Suprapubic skin (tissue), 4 donors: ENCODE results near the gene SPPL3. TPM values are rescaled to one million over a fixed set of nuclear protein-coding genes. Genes with fewer than 3 reads are reported as not detected.

Experiments used
- DNase-seq, 2 donors: peaks; one replicate each; pipeline ENCODE4 v3.0.0-alpha.2; 2019; ENCODE audit warnings: low spot score in 2 of 2
- H3K27ac ChIP-seq: fragments of 200-600 bp; sonication (generic); one replicate; pipeline ENCODE4 v1.5.1; 2019
- H3K27me3 ChIP-seq: fragments of 200-600 bp; sonication (generic); one replicate; pipeline ENCODE4 v1.5.1; 2019
- H3K36me3 ChIP-seq: fragments of 200-600 bp; sonication (generic); one replicate; pipeline ENCODE4 v1.5.1; 2019
- H3K4me1 ChIP-seq: fragments of 200-600 bp; sonication (generic); one replicate; pipeline ENCODE4 v1.5.1; 2019
- H3K4me3 ChIP-seq: fragments of 200-600 bp; sonication (generic); one replicate; pipeline ENCODE4 v1.5.1; 2019; ENCODE audit warnings: mild to moderate bottlenecking
- H3K9me3 ChIP-seq: fragments of 200-600 bp; sonication (generic); one replicate; pipeline ENCODE4 v1.5.1; 2019
- CTCF ChIP-seq, 2 donors: fragments of 200-600 bp in 1 of 2; fragments of 450-650 bp in 1 of 2; sonication (generic) in 1 of 2; IDR thresholded peaks; one replicate each; pipeline ENCODE4 v1.5.1; 2016 to 2019; ENCODE audit warnings: antibody characterized with exemption in 2 of 2, mild to moderate bottlenecking in 1 of 2, moderate library complexity in 1 of 2
- EP300 ChIP-seq: sonication (generic); formaldehyde crosslinking; IDR thresholded peaks from one replicate; pipeline ENCODE4 v1.6.1; 2017; ENCODE audit warnings: antibody characterized with exemption
- POLR2A ChIP-seq, 2 donors: fragments of 450-650 bp; IDR thresholded peaks; one replicate each; pipeline ENCODE4 v1.6.1; 2017; ENCODE audit warnings: antibody characterized with exemption in 2 of 2, mild to moderate bottlenecking in 2 of 2, moderate library complexity in 2 of 2
- POLR2AphosphoS5 ChIP-seq, 3 donors: sonication (generic); formaldehyde crosslinking; IDR thresholded peaks; one replicate each; pipeline ENCODE4 v1.6.1; 2017; ENCODE audit warnings: antibody characterized with exemption in 3 of 3
- WGBS: methylation state at CpG from one replicate; pipeline ENCODE4 v1.1.5; 2018; 5-methylcytosine and 5-hydroxymethylcytosine counted together
- total RNA-seq, 4 donors: library from RNA; depleted of rRNA; stranded (reverse); fragments of >200 nt; gene quantifications; one replicate each; pipeline ENCODE4 v1.1.0, GENCODE V29; 2016

SPPL3 gene
- total RNA-seq, 4 donors from 2014 or later: 64.7 to 91.8 (median 70.6) TPM

GRCh38 chr12:120836114-120836684 lies 68.0 kb downstream of the SPPL3 start:
- Histone ChIP-seq H3K9me3 (no peaks in the 10 kb centered on the region), H3K27ac (no peak overlapping the region), H3K4me1 (peaks cover 30% of the 10 kb centered on the region), H3K36me3 (peaks cover 5% of the 10 kb centered on the region), H3K27me3 (no peaks in the 10 kb centered on the region), H3K4me3 (no peak overlapping the region)
- 84% methylated on average over 4 of the region's 4 CpGs for WGBS
- no peak for TF ChIP-seq POLR2AphosphoS5 (IDR thresholded peaks at IDR 0.05)
- no peak for DNase-seq

GRCh38 chr12:120835657-120836056 lies 68.5 kb downstream of the SPPL3 start:
- DNase-seq: no peak
- 34% methylated on average over 1 of the region's 1 CpG for WGBS
- no peaks in the 10 kb centered on the region for H3K9me3 ChIP-seq
- H3K27me3 ChIP-seq: no peaks in the 10 kb centered on the region
- H3K4me1 ChIP-seq: peaks cover 30% of the 10 kb centered on the region
- peaks cover 2% of the 10 kb centered on the region for H3K36me3 ChIP-seq
- no peak for TF ChIP-seq CTCF (IDR thresholded peaks at IDR 0.05)
- no peak for TF ChIP-seq EP300
- TF ChIP-seq POLR2AphosphoS5 (IDR thresholded peaks at IDR 0.05): no peak
- no peak for TF ChIP-seq POLR2A (IDR thresholded peaks at IDR 0.05)
- H3K4me3 ChIP-seq: no peak overlapping the region
- no peak overlapping the region for H3K27ac ChIP-seq

- no peaks in the 10 kb centered on the region for H3K9me3 ChIP-seq
- TF ChIP-seq POLR2AphosphoS5 (IDR thresholded peaks at IDR 0.05): no peak
- TF ChIP-seq EP300: no peak
- H3K27me3 ChIP-seq: no peaks in the 10 kb centered on the region
- no peaks in the 10 kb centered on the region for H3K36me3 ChIP-seq
- DNase-seq: no peak
- H3K4me3 ChIP-seq: no peak overlapping the region
- WGBS: 50% methylated on average over 4 of the region's 4 CpGs
- peaks cover 30% of the 10 kb centered on the region for H3K4me1 ChIP-seq
- no peak overlapping the region for H3K27ac ChIP-seq
These were observed 68.9 kb downstream of the SPPL3 start for GRCh38 chr12:120835304-120835612.

GRCh38 chr12:120834489-120835303 lies 69.5 kb downstream of the SPPL3 start:
- DNase-seq: no peak
- 61% methylated on average over 4 of the region's 4 CpGs for WGBS
- H3K9me3 ChIP-seq: no peaks in the 10 kb centered on the region
- H3K4me3 ChIP-seq: no peak overlapping the region
- no peaks in the 10 kb centered on the region for H3K36me3 ChIP-seq
- no peak for TF ChIP-seq CTCF (IDR thresholded peaks at IDR 0.05)
- no peak for TF ChIP-seq POLR2AphosphoS5 (IDR thresholded peaks at IDR 0.05)
- no peak for TF ChIP-seq POLR2A (IDR thresholded peaks at IDR 0.05)
- TF ChIP-seq EP300: no peak
- H3K4me1 ChIP-seq: peaks cover 30% of the 10 kb centered on the region
- no peaks in the 10 kb centered on the region for H3K27me3 ChIP-seq
- no peak overlapping the region for H3K27ac ChIP-seq

- WGBS: 67% methylated on average over 4 of the region's 4 CpGs
- peaks cover 30% of the 10 kb centered on the region for H3K4me1 ChIP-seq
- H3K27ac ChIP-seq: no peak overlapping the region
These were observed 70.3 kb downstream of the SPPL3 start for GRCh38 chr12:120833849-120834248.

More at GRCh38 chr12:120833849-120834248, 70.3 kb downstream of the SPPL3 start:
- TF ChIP-seq POLR2A (IDR thresholded peaks at IDR 0.05) (no peak), POLR2AphosphoS5 (IDR thresholded peaks at IDR 0.05) (no peak), CTCF (IDR thresholded peaks at IDR 0.05) (no peak), EP300 (no peak)
- no peak overlapping the region for H3K4me3 ChIP-seq
- H3K9me3 ChIP-seq: no peaks in the 10 kb centered on the region
- H3K36me3 ChIP-seq: no peaks in the 10 kb centered on the region
- no peak for DNase-seq
- no peaks in the 10 kb centered on the region for H3K27me3 ChIP-seq
